ENCODE results near the gene RAD50. TPM values are rescaled to one million over a fixed set of nuclear protein-coding genes. Genes with fewer than 3 reads are reported as not detected.

Gene RAD50
- polyA plus RNA-seq, 1 of the 3 experiments (the other 2 are of a cell fraction), result 20.0 TPM

DNA sequence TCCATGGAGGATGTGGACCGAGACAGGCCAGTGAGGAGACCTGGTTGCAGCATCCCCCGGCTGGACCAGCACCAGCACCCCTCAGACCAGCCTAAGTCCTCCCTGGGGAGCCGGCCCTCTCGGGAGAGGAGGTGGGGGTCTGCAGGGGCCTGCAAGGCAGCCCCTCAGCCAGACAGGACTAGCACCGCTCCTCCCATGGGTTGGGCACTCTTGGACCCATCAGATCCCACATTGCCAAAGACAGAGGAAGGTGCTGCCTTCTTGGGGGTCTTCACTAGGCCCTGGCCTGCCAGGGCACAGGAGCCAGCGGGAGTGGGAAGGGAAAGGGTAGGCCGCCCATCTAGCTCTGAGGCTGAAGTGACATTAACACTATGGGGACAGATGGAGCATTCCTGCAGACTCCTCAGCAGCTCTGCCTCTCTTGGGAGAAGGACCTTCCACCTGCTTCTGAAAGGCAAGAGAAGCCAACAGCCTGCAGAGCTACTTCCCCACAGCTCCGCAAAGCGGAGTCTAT, 108.0 kb downstream of the RAD50 start:
- H3K9me2 ChIP-seq, result no peaks in the 10 kb centered on the region

GRCh38 chr5:132665574-132666080, 108.8 kb downstream of the RAD50 start:
- H3K4me3 ChIP-seq (ENCODE audit: low read depth in 2 of 2, low read length in 1 of 2), result no peak overlapping the region
- CTCF ChIA-PET, result interaction anchor here (1.0 kb wide), 3 partner anchors 9 to 24 kb away, joined by 3 to 4 read pairs (median 3); no protein-coding TSS in a partner anchor

More for the DNA sequence above, 108.0 kb downstream of the RAD50 start:
- ChIA-PET POLR2A (no interaction called here), CTCF (interaction anchor here (0.7 to 1.0 kb wide), 2 partner anchors 23 to 155 kb away, joined by 3 read pairs; no protein-coding TSS in a partner anchor)
- no peak for DNase-seq
- 88% methylated on average over 6 of the region's 9 CpGs for WGBS (ENCODE audit: low lambda C conversion rate)
- Histone ChIP-seq H3F3A (replicated peaks; ENCODE audit: insufficient read depth) (no peaks in the 10 kb centered on the region), H2AFZ (ENCODE audit: low read depth) (no peak overlapping the region), H3K4me1 (ENCODE audit: control insufficient read depth in 1 of 2, insufficient read depth in 2 of 2, low read depth in 1 of 2, low read length in 1 of 2) (peaks cover 0 to 3% of the 10 kb centered on the region in 2 experiments; a peak in 1 of 4 replicates), H4K20me1 (ENCODE audit: insufficient read depth) (no peaks in the 10 kb centered on the region), H3K4me2 (no peak overlapping the region), H3K79me2 (ENCODE audit: insufficient read depth) (no peaks in the 10 kb centered on the region), H3K36me3 (replicated peaks in 1 of 2; ENCODE audit: control insufficient read depth in 1 of 2, insufficient read depth in 2 of 2, low read length in 1 of 2) (no peaks in the 10 kb centered on the region), H3K27ac (ENCODE audit: low read depth in 2 of 2, low read length in 1 of 2) (no peak overlapping the region), H3K9me3 (no peaks in the 10 kb centered on the region), H3K9ac (no peak overlapping the region), H3K4me3 (ENCODE audit: low read depth in 2 of 2, low read length in 1 of 2) (no peak overlapping the region), H3K27me3 (ENCODE audit: insufficient read depth) (no peaks in the 10 kb centered on the region)
- TF ChIP-seq PBX3 (IDR thresholded peaks at IDR 0.05) (no peak), MXI1 (IDR thresholded peaks at IDR 0.05; ENCODE audit: low read depth, low read length) (no peak)

More at GRCh38 chr5:132665574-132666080, 108.8 kb downstream of the RAD50 start:
- POLR2A ChIA-PET, result no interaction called here
- 91% methylated on average over 18 of the region's 21 CpGs for WGBS (ENCODE audit: low lambda C conversion rate)
- Histone ChIP-seq H3K9ac (no peak overlapping the region), H3K4me2 (no peak overlapping the region), H3K9me2 (no peaks in the 10 kb centered on the region), H3K79me2 (ENCODE audit: insufficient read depth) (no peaks in the 10 kb centered on the region), H3K27me3 (ENCODE audit: insufficient read depth) (no peaks in the 10 kb centered on the region), H3K9me3 (no peaks in the 10 kb centered on the region), H3K36me3 (replicated peaks in 1 of 2; ENCODE audit: control insufficient read depth in 1 of 2, insufficient read depth in 2 of 2, low read length in 1 of 2) (no peaks in the 10 kb centered on the region), H3K27ac (ENCODE audit: low read depth in 2 of 2, low read length in 1 of 2) (no peak overlapping the region), H4K20me1 (ENCODE audit: insufficient read depth) (no peaks in the 10 kb centered on the region), H2AFZ (ENCODE audit: low read depth) (no peak overlapping the region), H3F3A (replicated peaks; ENCODE audit: insufficient read depth) (no peaks in the 10 kb centered on the region), H3K4me1 (ENCODE audit: control insufficient read depth in 1 of 2, insufficient read depth in 2 of 2, low read depth in 1 of 2, low read length in 1 of 2) (peaks cover 0 to 3% of the 10 kb centered on the region in 2 experiments; a peak in 1 of 4 replicates)
- DNase-seq, result no peak
- no peak for TF ChIP-seq GATA2 (CRISPR knock-in tag; IDR thresholded peaks at IDR 0.05)
- TF ChIP-seq EZH2phosphoT487 (IDR thresholded peaks at IDR 0.05; ENCODE audit: borderline replicate concordance, low read depth), result no peak
- TF ChIP-seq YY1 (IDR thresholded peaks at IDR 0.05; ENCODE audit: low read depth), result no peak
- no peak for TF ChIP-seq TAF1 (IDR thresholded peaks at IDR 0.05; ENCODE audit: borderline replicate concordance, low read depth, low read length)
- TF ChIP-seq, protein P1, sequence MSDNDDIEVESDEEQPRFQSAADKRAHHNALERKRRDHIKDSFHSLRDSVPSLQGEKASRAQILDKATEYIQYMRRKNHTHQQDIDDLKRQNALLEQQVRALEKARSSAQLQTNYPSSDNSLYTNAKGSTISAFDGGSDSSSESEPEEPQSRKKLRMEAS (IDR thresholded peaks at IDR 0.05; ENCODE audit: low read depth), result no peak
- no peak for TF ChIP-seq PBX3 (IDR thresholded peaks at IDR 0.05)
- no peak for TF ChIP-seq TEAD4 (IDR thresholded peaks at IDR 0.05; ENCODE audit: borderline replicate concordance, insufficient read depth)
- no peak for TF ChIP-seq RCOR1 (IDR thresholded peaks at IDR 0.05; ENCODE audit: low read length)
- TF ChIP-seq IRF3 (IDR thresholded peaks at IDR 0.05; ENCODE audit: low read depth, low read length), result no peak
- TF ChIP-seq NFIC (IDR thresholded peaks at IDR 0.05; ENCODE audit: borderline replicate concordance), result no peak
- no peak for TF ChIP-seq FOXM1 (IDR thresholded peaks at IDR 0.05; ENCODE audit: low read depth)
- TF ChIP-seq REST (IDR thresholded peaks at IDR 0.05; ENCODE audit: low read depth, low read length), result no peak
- no peak for TF ChIP-seq CHD2 (IDR thresholded peaks at IDR 0.05; ENCODE audit: low read length, partially characterized antibody)
